Stimulated activated memory B cell treated with anti-CD40 and anti-IgM and Interleukin-4, amounts not matched to agents 10 μg/mL and 1 μg/mL and 100 μg/mL, for 72 hours (primary cell): Measurements from ENCODE around the gene SEMA4C.
A peak's percentile ranks its signal among the peaks of the same experiment; 100 is the strongest.

ENCODE experiments used
- ATAC-seq: fragments of 150-1000 bp; cut with Tn5 transposase; 2 replicates; pipeline ENCODE4 v1.10.0; 2021
- H3K27ac Mint-ChIP-seq: one replicate; pipeline ENCODE4 v1.8.0; 2022; ENCODE audit warnings: mild to moderate bottlenecking, mixed read lengths
- H3K27me3 Mint-ChIP-seq: one replicate; pipeline ENCODE4 v1.8.0; 2022; ENCODE audit warnings: mixed read lengths
- H3K36me3 Mint-ChIP-seq: one replicate; pipeline ENCODE4 v1.8.0; 2022; ENCODE audit warnings: mixed read lengths
- H3K4me1 Mint-ChIP-seq: one replicate; pipeline ENCODE4 v1.8.0; 2022; ENCODE audit warnings: mixed read lengths
- H3K4me3 Mint-ChIP-seq: one replicate; pipeline ENCODE4 v1.8.0; 2022; ENCODE audit warnings: mild to moderate bottlenecking, moderate library complexity, mixed read lengths
- H3K9me3 Mint-ChIP-seq: one replicate; pipeline ENCODE4 v1.8.0; 2022; ENCODE audit warnings: mixed read lengths

SEMA4C gene

DNA sequence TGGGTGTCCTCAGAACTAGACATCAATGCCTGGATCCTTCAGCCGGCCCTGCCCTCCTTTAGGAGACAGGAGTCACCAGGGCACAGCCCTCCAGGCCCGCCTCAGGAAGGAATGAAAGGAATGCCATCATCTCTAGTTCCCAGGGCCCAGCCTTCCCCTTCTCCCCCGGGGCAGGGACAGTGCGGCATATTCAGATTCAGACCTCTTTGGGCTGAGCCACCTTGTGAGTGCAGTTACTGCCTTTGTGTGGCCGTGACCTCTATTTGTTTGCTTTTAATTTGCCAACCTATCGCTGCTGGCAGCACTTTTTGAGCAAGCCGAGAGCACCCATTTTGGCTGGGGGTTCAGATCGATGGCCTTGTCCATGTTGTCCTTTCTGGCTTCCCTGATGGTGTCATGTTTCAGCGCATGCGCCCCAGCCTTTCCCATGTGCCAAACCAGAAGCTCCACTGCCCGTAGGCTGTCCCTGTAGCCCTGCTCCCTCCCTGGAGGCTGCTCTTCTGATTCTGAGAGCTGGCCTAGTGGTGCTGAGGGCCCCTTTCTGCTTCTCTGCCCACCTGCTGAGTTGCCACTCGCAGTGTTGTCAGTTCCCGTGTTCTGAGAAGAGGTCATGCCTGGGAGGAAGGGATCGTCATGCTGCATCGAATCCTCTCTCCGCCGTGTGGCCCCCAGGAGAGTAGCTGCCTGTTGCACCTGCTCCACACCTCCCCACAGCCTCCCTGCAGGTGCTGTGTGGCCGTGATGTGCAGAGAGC, 36.9 kb downstream of the SEMA4C start:
- H3K4me1 Mint-ChIP-seq: peaks cover 12% of the 10 kb centered on the region
- no peaks in the 10 kb centered on the region for H3K9me3 Mint-ChIP-seq
- H3K36me3 Mint-ChIP-seq: peaks cover 55% of the 10 kb centered on the region
- no peak overlapping the region for H3K4me3 Mint-ChIP-seq
- no peaks in the 10 kb centered on the region for H3K27me3 Mint-ChIP-seq
- peak; percentile 56 for ATAC-seq
- peak overlapping the region; percentile 71 for H3K27ac Mint-ChIP-seq

GRCh38 chr2:96832408-96832753, 37.5 kb downstream of the SEMA4C start:
- Mint-ChIP-seq H3K27me3 (no peaks in the 10 kb centered on the region), H3K27ac (peak overlapping the region; percentile 71), H3K4me1 (peaks cover 12% of the 10 kb centered on the region), H3K4me3 (no peak overlapping the region), H3K9me3 (no peaks in the 10 kb centered on the region), H3K36me3 (peaks cover 55% of the 10 kb centered on the region)
- no peak for ATAC-seq

- no peak for ATAC-seq
- no peaks in the 10 kb centered on the region for H3K9me3 Mint-ChIP-seq
- peak overlapping the region; percentile 49 for H3K27ac Mint-ChIP-seq
- H3K27me3 Mint-ChIP-seq: no peaks in the 10 kb centered on the region
- H3K4me1 Mint-ChIP-seq: peaks cover 12% of the 10 kb centered on the region
- peaks cover 55% of the 10 kb centered on the region for H3K36me3 Mint-ChIP-seq
- H3K4me3 Mint-ChIP-seq: no peak overlapping the region
Measured at GRCh38 chr2:96831679-96832078, 38.2 kb downstream of the SEMA4C start.

DNA sequence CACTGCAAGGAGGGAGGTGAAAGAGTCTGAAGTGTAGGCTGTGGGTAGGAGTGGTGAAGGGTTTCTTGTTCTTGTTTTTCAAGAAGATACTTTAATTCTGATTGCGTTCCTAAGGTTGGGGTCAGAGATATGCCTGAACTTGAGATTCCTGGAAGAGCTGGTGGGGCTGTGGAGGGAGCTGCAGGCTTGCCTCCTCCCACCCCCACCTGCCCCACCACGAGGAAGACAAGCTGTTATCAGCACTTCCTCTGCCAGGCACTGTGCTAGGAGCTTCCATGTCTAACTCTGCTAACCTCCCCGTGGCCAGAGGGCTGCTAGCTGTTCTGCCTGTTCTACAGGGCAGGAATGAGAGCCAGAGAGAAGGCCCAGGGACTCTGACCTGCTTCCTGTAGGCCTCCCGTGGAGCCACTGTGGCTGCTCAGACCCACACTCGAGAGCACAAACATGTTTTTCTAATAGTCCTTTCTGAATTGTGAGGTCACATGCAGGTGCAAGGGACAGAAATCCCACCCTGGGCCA, 39.8 kb downstream of the SEMA4C start:
- no peak overlapping the region for H3K4me3 Mint-ChIP-seq
- H3K4me1 Mint-ChIP-seq: peaks cover 12% of the 10 kb centered on the region
- ATAC-seq: no peak
- H3K9me3 Mint-ChIP-seq: no peaks in the 10 kb centered on the region
- H3K36me3 Mint-ChIP-seq: peaks cover 51% of the 10 kb centered on the region
- H3K27ac Mint-ChIP-seq: no peak overlapping the region
- no peaks in the 10 kb centered on the region for H3K27me3 Mint-ChIP-seq

DNA sequence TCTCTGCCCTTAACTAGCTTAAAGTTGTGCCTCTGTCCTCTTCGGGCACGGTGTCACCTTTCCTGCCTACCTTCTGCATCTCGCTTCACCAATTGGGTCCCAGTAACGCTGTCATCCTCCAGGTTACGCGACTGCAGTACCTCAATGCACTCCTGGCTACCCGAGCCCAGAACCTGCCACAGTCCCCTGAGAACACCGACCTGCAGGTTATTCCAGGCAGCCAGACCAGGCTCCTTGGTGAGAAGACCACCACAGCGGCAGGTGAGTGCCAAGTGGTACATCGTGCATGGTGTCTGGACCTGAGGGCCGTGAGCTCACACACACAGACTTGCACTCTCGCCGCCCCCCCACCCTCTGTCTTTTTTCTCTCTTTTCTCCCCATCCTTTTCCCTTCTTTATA, 41.0 kb downstream of the SEMA4C start:
- H3K27ac Mint-ChIP-seq: no peak overlapping the region
- no peaks in the 10 kb centered on the region for H3K27me3 Mint-ChIP-seq
- no peaks in the 10 kb centered on the region for H3K9me3 Mint-ChIP-seq
- H3K4me1 Mint-ChIP-seq: peaks cover 12% of the 10 kb centered on the region
- ATAC-seq: no peak
- peaks cover 47% of the 10 kb centered on the region for H3K36me3 Mint-ChIP-seq
- no peak overlapping the region for H3K4me3 Mint-ChIP-seq

DNA sequence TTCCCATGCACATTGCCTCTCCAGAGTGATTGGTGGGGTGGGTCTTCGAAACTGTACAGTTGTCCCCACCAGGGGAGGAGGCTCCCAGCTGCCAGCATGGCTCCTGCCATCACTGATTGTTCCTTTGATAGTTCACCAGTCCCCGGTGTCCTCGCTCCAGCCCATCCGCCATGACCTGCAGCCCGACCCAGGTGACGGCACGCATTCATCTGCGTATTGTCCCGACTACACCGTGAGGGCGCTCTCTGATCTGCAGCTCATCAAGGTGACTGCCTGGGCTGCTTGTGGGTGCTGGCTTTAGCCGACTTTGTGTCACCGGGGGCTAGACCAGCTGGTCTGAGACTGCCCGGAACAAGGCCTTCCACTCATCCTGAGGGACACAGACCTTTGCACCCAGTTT, 41.4 kb downstream of the SEMA4C start:
- Mint-ChIP-seq H3K27ac (no peak overlapping the region), H3K4me3 (no peak overlapping the region), H3K36me3 (peaks cover 46% of the 10 kb centered on the region), H3K27me3 (no peaks in the 10 kb centered on the region), H3K4me1 (peaks cover 11% of the 10 kb centered on the region), H3K9me3 (no peaks in the 10 kb centered on the region)
- no peak for ATAC-seq

- Mint-ChIP-seq H3K4me3 (no peak overlapping the region), H3K9me3 (no peaks in the 10 kb centered on the region), H3K4me1 (no peaks in the 10 kb centered on the region), H3K36me3 (peaks cover 29% of the 10 kb centered on the region), H3K27me3 (no peaks in the 10 kb centered on the region), H3K27ac (no peak overlapping the region)
- no peak for ATAC-seq
Measured at GRCh38 chr2:96826546-96827278, 43.2 kb downstream of the SEMA4C start.

DNA sequence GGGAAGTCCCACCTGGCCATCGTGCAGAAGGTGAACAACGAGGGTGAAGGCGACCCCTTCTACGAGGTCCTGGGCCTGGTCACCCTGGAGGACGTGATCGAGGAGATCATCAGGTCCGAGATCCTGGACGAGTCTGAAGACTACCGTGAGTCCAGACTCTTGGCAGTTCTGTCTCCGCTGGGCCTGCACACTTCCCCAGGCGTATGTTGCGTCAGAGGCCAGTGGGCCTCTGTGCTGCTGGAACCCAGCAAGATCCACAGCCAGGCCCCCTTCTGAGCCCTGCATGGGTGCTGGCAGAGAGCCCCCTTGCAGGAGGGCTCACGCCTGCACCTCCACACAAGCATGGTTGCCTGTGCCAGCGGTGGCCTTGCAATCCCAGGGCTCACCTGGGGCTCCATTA, 44.8 kb downstream of the SEMA4C start:
- no peak for ATAC-seq
- Mint-ChIP-seq H3K4me1 (peaks cover 15% of the 10 kb centered on the region), H3K27ac (no peak overlapping the region), H3K9me3 (no peaks in the 10 kb centered on the region), H3K27me3 (no peaks in the 10 kb centered on the region), H3K4me3 (no peak overlapping the region), H3K36me3 (peaks cover 26% of the 10 kb centered on the region)

DNA sequence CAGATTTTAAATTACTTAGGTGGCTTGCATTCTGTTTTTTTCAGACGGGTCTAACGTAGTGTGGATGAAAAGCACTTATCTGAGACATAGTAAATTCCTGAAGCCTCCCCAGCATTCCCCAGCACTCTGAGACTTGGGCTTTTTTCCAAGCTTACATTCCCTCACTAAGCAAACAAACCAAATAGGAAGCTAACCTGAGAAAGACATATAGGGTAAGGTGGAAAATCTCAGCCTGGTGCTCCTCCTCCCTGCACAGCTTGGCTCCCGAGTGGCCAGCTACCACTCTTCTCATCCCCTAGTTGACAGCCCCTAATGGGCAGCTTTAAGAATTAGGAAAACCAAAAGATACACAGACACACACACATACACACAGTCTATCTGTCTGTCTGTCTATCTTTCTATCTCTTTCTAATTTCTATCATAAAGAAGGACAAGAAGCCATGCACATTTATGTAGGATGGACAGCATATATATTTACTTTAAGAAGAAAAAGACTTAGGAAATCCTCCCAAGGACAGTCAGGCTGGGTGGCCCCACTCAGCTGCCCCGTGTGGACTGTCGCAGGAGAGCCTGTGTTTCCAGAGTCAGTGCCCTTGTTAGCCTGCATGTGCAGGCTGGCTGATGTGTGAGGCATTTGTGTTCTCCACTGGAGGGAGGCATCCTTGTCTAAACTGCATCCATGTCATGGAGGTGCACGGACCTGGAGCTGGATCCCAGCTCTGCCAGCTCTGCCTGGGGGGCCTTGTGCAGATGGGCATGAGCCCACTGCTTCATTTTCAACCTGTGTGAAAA, 45.6 kb downstream of the SEMA4C start:
- no peak overlapping the region for H3K27ac Mint-ChIP-seq
- no peak overlapping the region for H3K4me3 Mint-ChIP-seq

GRCh38 chr2:96823198-96823597, 46.7 kb downstream of the SEMA4C start:
- no peak overlapping the region for H3K27ac Mint-ChIP-seq
- H3K4me1 Mint-ChIP-seq: peaks cover 33% of the 10 kb centered on the region
- H3K27me3 Mint-ChIP-seq: no peaks in the 10 kb centered on the region
- ATAC-seq: no peak
- no peak overlapping the region for H3K4me3 Mint-ChIP-seq
- peaks cover 26% of the 10 kb centered on the region for H3K36me3 Mint-ChIP-seq
- no peaks in the 10 kb centered on the region for H3K9me3 Mint-ChIP-seq

More for the DNA sequence above, 45.6 kb downstream of the SEMA4C start:
- ATAC-seq: no peak
- Mint-ChIP-seq H3K27me3 (no peaks in the 10 kb centered on the region), H3K9me3 (no peaks in the 10 kb centered on the region), H3K4me1 (peaks cover 23% of the 10 kb centered on the region), H3K36me3 (peaks cover 27% of the 10 kb centered on the region)

DNA sequence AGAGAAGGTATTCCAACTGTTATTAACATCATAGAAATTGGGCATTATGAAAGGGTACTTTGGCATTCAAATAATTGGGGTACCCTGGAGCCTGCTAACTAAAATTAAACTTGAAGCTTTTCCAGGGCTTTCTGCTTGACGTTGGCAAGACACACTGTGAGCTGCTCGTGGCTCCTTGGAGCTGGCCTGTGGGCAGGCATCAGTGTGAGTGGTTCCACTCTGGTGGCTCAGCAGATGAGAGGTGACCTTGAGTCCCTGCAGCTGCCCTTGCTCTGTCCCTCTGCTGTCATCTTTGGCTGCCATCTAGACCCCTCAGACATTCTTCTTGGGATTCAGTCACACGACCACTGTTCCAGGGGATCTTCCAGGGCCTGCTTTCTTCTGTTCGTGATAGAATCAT, 47.1 kb downstream of the SEMA4C start:
- Mint-ChIP-seq H3K36me3 (peaks cover 28% of the 10 kb centered on the region), H3K27me3 (no peaks in the 10 kb centered on the region), H3K4me3 (no peak overlapping the region), H3K9me3 (no peaks in the 10 kb centered on the region), H3K4me1 (peaks cover 38% of the 10 kb centered on the region), H3K27ac (no peak overlapping the region)
- no peak for ATAC-seq

DNA sequence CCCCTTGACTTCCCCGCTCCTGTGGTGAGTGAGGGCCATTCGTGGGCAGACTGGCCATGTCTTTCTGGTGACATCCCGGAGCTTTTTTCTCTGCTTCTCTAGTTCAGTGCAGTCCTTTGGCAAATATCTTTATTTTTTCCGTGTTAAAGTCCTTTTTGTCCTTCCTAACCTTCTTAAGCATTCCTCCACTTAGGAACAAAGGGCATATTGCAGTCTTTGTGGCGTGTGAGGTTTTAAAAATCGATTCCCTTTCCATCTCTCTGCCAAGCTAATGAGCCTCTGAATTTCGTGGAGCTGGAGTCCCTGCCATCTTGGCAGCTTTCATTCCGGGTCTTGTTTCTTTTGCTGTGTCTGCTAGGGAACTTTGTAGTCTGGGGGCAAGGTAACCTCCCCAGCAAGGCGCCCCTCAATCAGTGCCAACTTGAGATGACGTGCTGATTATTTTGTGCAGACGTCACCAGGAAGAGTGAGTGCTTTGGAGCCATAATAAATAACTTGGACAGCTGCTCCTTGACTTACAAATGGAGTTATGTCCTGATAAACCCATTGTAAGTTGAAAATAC, 48.7 kb downstream of the SEMA4C start:
- Mint-ChIP-seq H3K27me3 (no peaks in the 10 kb centered on the region), H3K4me3 (no peak overlapping the region), H3K9me3 (no peaks in the 10 kb centered on the region), H3K36me3 (peaks cover 28% of the 10 kb centered on the region), H3K4me1 (peaks cover 45% of the 10 kb centered on the region), H3K27ac (no peak overlapping the region)
- no peak for ATAC-seq

- H3K4me1 Mint-ChIP-seq: peaks cover 52% of the 10 kb centered on the region
- no peaks in the 10 kb centered on the region for H3K9me3 Mint-ChIP-seq
- H3K27me3 Mint-ChIP-seq: no peaks in the 10 kb centered on the region
- peak overlapping the region; percentile 8 for H3K4me3 Mint-ChIP-seq
- H3K27ac Mint-ChIP-seq: peak overlapping the region; percentile 21
- peaks cover 24% of the 10 kb centered on the region for H3K36me3 Mint-ChIP-seq
- no peak for ATAC-seq
Measured at GRCh38 chr2:96819876-96820511, 49.9 kb downstream of the SEMA4C start.

DNA sequence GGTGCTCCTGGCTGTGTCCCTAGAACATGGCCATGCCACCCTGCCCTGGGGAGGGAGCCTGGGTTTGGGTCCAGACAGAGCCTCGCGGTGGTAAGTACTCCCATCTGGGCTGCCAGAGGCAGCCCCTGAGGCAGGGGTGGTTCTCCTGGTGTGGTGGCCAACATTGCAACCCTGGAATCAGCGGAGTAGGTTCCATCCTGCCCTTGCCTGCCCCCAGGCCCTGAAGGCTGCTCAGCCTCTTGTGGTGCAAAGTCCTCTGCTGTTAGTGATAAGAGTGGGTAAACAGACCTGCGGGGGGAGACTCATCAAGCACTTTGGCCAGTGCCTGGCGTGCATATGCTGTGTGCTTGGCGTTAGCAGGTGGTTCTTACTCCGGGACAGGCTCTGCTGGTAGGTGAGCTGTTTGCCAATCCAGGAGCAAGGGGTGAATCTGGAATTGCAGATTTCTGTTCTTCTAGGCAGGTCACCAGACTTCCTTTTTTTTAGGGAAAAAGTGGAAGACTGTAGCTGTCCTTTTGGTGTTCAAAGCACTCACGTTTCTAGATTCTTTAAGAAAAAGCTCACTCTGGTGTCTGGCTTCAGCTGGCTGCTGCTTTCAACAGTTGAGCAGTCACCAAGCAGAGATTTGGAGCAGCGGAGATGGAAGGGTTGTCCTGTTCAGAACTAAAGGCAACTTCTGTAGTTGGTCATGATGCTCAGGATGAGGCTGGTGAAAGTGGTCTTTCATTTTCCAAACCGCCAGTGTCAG, 50.6 kb downstream of the SEMA4C start:
- ATAC-seq: no peak
- H3K4me3 Mint-ChIP-seq: peak overlapping the region; percentile 41
- no peaks in the 10 kb centered on the region for H3K27me3 Mint-ChIP-seq
- H3K9me3 Mint-ChIP-seq: no peaks in the 10 kb centered on the region
- peaks cover 55% of the 10 kb centered on the region for H3K4me1 Mint-ChIP-seq
- peak overlapping the region; percentile 21 for H3K27ac Mint-ChIP-seq
- H3K36me3 Mint-ChIP-seq: peaks cover 24% of the 10 kb centered on the region
